Right lobe of liver (tissue), 4 donors: ENCODE measurements around the gene DOCK1.

Experiments used
- CTCF ChIP-seq, 4 donors: fragments of 200-600 bp in 3 of 4; fragments of 450-650 bp in 1 of 4; IDR thresholded peaks; one replicate each; pipeline versions ENCODE4 v1.5.1 to v1.8.0; 2016 to 2022; ENCODE audit warnings: antibody characterized with exemption in 4 of 4, mild to moderate bottlenecking in 2 of 4
- POLR2A ChIP-seq: fragments of 450-650 bp; IDR thresholded peaks from one replicate; pipeline ENCODE4 v1.6.1; 2017; ENCODE audit warnings: antibody characterized with exemption, mild to moderate bottlenecking
- donor health status: DM: no; HTN: no; CAD: no.
- donor health status: DM: no; HTN: no; CAD: no.
- donor health status: DM: no; HTN: yes; CAD: no.

GRCh38 chr10:127129104-127129503 is 223.9 kb downstream of the DOCK1 start:
- no peak for TF ChIP-seq CTCF (IDR thresholded peaks at IDR 0.05)
- TF ChIP-seq POLR2A, result no peak
